ENCODE measurements around the gene CECR2. TPM values are rescaled to one million over a fixed set of nuclear protein-coding genes. Genes with fewer than 3 reads are reported as not detected.

CECR2 gene
- total RNA-seq = 0.19 and 1.2 TPM in 2 replicates

GRCh38 chr22:17369439-17370025 lies at the start of gene CECR2:
TSS of gene CECR2 (plus strand) at chr22:17369460. CDS start at chr22:17369784, 324 bp downstream.

GRCh38 chr22:17562906-17563870 lies 193.9 kb downstream of the CECR2 start, which contains the start of gene SLC25A18:
TSS of gene SLC25A18 (plus strand) at chr22:17563498. CDS start at chr22:17579945, 16,447 bp downstream.

Other genes with a start within 250 kb of the CECR2 start
- 0.09 and 0.36 TPM in 2 replicates for gene TMEM121B, start 248.1 kb upstream of the CECR2 start, total RNA-seq
- 40.4 and 50.7 TPM in 2 replicates for gene HDHD5, start 210.2 kb upstream of the CECR2 start, total RNA-seq
- gene ADA2, start 150.0 kb upstream of the CECR2 start, total RNA-seq = 1.6 and 2.6 TPM in 2 replicates
- not detected in 2 replicates for gene SLC25A18, start 194.0 kb downstream of the CECR2 start, total RNA-seq